Raji (cell line): ENCODE measurements around the gene MRPS5.

Experiments
- POLR2A ChIP-seq: IDR thresholded peaks from 2 replicates; pipeline ENCODE4 v1.6.1; 2011; ENCODE audit warnings: low read depth, low read length, control low read depth; ENCODE audit not compliant: insufficient read depth

MRPS5 gene

DNA sequence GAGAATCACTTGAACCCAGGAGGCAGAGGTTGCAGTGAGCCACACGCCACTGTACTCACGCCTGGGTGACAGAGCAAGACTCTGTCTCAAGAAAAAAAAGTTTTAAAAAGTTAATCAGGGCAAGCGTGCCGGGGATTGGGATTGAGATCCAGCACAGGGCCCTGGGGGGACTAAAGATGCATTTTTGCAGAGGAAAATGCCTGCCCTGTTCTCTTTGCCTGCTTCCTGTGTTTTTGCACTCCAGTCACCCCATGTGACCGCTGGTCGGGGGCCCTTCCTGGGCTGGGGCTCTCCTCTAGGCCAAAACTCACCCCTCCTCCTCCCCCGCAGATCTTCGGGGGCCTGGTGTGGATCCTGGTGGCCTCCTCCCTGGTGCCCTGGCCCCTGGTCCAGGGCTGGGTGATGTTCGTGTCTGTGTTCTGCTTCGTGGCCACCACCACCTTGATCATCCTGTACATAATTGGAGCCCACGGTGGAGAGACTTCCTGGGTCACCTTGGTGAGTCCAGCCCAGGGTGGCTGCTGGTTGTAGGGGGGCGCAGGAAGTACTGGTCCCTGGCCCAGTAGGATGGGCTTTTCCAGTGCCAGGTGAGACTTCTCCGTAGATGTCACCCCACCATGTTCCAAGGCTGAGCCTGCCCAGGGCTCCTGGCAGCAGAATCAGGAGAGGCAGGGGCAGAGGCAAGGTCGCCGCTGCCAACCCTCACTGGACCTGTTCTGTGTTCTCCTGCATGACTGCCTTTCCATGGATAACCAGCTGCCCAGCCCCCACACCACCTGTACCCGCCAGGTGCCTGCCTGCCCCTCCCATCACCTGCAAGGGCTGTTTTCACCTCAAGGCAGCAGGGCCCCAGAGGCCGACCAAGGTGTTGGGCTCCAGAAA, 73.7 kb downstream of the MRPS5 start:
- no peak for TF ChIP-seq POLR2A

DNA sequence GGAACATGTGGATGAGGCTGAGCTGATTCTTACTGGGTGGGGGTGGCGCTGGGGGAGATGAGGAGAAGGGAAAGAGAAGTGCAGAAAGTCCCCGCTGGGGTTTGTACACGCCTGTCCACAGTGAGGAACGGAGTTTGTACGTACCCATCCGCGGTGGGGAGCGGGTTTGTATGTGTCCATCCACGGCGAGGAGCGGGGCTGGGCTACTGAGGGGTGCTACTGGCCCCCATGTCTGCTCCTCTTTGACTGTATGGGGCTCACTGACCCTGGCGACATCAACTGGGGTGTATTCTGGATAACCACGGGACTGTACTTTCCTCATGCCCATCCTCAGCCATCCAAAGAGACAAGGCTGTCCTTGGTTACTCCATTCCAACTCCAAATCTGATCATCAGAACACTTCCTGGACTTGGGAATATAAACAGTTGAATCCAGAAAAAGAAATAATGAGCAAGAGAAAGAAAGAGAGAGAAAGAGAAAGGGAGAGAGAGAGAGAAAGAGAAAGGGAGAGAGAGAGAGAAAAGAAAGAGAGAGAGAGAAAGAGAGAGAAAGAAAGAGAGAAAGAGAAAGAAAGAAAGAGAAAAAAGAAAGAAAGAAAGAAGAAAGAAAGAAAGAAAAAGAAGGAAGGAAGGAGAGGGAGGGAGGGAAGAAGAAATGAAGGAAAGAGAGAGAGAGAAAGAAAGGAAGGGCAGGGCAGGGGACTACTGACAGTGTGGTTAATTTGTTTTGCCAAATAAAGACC, 75.1 kb downstream of the MRPS5 start:
- TF ChIP-seq POLR2A = no peak

DNA sequence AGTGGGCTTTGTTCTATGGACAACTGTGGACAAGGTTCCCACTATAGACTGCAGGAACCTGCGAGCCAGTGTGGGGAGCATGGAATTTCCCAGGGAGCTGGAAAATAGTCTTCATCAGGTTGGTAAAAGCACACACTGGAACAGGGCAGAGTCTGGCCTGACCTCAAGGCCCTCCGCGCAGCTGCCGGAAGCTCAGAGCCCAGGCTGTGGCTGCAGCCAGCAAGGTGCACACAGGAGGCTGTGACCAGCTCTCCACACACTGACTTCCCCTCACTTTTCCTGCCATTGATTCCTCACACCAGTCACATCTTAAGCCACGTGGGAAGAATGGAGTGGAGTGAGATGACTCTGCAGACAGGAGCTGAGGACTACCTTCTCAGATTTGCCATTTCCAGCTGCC, 77.0 kb downstream of the MRPS5 start:
- TF ChIP-seq POLR2A = no peak

DNA sequence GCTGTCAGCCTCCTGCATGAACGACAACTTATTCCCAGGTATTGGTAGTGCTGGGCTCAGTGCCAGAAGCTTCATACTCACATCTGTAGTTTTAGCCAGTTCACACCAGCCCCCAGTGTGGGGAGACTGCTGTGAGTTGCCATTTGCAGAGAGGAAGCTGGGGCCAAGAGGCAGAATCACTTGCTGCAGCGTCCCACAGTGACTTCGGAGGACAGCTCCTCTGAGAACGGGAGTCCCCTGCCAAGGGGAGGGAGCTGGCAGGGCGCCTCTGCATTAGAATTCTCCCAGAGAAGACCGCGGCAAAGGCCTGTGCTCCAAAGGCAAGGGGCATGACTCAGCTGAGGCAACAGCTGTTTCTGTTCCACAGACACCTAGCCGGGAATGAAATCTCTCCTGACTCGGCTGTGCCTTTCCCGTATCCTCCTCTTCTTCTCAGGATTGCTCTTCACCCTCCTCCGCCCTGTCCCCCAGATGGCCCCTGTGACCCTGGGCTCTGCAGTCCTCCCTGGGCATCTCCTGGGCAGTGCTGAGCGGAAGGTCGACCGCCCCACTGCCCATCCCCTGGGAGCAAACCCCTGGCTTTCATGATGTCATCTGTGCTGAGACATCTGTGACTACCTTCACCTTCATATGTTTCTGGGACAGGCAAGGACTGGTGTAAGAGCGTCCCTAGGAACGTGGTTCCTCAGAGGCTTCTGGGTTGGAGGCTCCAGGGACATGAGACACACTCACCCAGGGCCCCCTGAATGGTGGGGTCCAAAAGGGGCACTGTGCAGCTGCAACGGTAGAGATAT, 78.1 kb downstream of the MRPS5 start:
- no peak for TF ChIP-seq POLR2A

DNA sequence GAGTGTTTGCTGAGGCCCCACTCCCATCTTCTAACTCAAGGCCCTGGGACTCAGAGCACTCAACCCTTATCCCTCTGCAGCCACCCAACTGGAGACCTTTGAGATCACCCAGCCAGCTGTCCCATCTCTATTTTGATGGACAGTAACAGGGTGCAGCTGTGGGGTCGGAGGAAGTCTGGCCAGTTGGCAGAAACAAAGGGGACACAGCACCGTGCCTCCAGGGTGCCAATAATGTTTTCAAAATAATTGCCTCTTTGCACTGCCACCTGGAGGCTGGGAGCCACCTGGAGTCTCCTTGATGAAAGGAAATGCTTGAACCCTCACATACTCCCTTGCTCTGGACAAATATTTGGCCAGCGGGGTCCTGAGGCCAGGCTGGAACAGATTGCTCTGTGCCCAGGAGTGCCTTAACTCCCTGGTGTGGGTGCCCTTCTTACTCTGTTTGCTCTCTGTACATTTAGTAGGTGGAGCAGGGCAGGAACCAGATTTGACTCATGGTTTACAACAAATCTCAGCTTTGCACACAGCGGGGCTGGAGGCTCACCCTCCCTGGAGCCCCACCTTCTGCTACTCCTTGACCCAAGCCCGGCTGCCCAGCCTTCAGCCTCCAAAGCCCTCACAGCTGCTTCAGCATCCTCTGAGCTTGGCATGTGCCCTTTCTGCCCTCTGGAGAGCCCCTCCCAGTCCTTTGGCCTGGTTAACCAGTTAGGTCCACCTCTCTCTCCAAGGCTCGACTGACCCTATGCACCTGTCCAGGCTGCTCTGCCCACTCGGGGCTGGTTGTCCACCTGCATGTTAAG, 78.9 kb downstream of the MRPS5 start:
- no peak for TF ChIP-seq POLR2A

DNA sequence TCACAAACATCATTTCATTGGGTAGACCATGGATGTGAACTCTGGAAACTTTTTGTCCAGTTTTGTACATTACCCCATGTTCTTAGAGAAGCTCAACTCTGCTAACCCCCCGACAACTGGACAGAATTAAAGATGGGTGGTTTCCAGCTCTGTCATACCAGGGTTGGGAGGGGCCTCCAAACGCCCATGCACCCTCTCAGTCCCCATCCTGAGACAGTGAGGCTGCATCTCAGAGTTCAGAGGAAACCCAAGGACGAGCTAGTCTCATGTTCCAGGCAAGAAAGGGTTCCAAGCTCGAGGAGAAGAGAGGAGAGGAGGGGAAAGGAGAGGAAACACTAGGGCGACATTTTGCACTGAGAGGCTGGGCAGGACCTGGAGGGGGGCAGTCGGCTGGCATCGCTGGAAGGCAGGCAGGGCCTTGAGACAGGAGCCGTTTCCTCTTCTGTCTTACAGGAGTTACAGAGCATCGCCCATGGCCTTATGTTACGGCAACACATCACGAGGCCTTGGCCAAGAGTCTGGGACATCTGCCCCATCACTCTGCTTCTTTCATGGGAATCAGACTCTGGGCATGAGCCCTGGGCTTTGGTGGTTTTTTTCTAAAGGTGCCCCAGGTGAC, 79.7 kb downstream of the MRPS5 start:
- TF ChIP-seq POLR2A = no peak

DNA sequence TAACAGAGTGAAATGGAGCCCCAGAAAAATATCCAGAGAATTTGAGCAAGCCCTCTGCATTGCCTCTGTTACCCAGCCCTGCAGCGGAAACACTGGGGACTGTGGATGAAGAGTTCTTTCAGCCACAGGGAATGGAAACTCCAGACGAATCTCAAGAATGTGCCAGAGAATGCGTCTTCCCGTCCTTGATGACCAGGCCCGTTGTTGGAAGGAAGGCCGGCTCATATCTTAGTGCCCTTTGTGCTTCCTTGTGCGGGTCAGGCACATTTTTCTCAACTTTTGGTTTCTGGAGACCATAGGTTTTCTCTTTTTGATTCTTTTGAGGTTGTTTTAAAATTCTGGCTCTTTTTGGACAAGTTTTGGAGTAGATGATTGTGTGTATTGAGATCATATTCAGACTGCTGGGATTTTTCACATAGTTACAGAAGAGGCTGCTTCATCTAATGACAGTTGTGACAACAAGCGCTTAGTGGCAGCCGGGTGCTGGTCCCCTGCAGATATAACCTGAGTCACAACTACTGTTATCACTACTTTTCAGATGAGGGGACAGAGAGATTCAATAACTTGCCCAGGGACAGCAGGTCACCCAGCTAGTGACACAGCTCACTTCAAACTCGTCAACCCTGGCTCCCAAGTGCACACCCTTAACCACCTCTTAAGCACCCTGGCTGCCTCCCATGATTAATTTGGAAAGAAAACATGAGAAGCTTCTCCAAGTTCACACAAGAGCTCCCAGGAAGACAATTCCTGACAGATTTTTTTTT, 80.4 kb downstream of the MRPS5 start:
- TF ChIP-seq POLR2A = no peak

DNA sequence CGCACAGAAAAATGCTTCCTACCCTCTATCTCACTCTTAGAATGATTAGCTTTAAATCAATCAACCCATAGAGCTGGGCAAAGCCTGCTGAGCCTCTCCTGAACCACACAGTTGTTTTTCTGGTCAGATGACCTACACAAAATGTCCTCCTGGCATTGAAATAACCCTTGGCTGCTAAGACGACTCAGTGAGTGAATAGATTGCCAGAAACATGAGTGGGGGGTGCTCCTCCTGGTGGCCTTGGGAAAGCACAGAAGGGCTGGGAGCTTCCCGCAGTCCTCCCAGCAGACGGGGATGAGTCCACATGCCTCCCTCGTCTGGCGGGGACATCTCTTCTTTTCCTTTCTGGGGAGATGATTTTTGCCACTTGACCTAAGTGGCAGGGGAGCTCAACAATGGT, 81.2 kb downstream of the MRPS5 start:
- TF ChIP-seq POLR2A = no peak

DNA sequence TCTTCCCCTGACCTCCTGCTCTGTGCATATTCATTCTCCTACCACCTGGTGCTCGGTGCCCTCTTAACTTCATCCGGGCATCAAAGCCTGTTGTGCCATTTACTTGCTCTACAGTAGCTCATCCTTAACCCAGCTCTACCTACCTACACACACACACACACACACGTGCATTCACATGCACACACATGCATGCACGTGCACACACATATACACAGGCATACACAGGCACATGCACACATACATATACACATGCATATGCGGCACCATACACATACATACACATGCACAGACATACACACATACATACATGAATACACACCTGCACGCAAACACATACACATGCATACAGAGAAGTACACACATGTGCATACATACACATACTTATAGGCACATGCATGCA, 81.6 kb downstream of the MRPS5 start:
- no peak for TF ChIP-seq POLR2A

DNA sequence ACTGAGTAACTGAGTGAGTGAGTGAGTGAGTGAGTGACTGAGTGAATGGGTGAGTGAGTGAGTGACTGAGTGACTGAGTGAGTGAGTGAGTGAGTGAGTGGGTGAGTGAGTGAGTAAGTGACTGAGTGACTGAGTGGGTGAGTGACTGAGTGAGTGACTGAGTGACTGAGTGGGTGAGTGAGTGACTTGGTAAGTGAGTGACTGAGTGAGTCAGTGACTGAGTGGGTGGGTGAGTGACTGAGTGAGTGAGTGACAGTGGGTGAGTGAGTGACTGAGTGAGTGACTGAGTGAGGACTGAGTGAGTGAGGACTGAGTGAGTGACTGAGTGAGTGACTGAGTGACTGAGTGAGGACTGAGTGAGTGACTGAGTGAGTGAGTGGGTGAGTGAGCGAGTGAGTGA, 82.2 kb downstream of the MRPS5 start:
- no peak for TF ChIP-seq POLR2A

DNA sequence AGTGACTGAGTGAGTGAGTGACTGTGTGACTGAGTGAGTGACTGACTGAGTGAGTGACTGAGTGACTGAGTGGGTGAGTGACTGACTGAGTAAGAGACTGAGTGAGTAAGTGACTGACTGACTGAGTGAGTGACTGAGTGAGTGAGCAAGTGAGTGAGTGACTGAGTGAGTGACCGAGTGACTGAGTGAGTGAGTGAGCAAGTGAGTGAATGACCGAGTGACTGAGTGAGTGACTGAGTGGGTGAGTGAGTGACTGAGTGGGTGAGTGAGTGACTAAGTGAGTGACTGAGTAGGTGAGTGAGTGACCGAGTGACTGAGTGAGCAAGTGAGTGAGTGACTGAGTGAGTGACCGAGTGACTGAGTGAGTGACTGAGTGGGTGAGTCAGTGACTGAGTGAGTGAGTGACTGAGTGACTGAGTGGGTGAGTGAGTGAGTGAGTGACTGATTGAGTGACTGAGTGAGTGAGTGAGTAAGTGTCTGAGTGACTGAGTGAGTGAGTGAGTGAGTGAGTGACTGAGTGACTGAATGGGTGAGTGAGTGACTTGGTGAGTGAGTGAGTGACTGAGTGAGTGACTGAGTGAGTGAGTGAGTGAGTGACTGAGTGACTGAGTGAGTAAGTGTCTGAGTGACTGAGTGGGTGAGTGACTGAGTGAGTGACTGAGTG, 82.8 kb downstream of the MRPS5 start:
- no peak for TF ChIP-seq POLR2A

DNA sequence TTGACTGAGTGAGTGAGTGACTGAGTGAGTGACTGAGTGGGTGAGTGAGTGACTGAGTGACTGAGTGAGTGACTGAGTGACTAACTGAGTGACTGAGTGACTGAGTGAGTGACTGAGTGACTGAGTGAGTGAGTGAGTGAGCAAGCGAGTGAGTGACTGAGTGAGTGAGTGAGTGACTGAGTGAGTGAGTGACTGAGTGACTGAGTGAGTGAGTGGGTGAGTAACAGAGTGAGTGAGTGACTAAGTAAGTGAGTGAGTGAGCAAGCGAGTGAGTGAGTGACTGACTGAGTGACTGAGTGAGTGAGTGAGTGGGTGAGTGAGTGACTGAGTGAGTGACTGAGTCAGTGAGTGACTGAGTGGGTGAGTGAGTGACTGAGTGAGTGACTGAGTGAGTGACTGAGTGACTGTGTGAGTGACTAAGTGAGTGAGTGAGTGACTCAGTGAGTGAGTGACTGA, 84.2 kb downstream of the MRPS5 start:
- no peak for TF ChIP-seq POLR2A
